Upper lobe of left lung (tissue), 6 donors: ENCODE results near the gene TM2D3. TPM values are rescaled to one million over a fixed set of nuclear protein-coding genes. Genes with fewer than 3 reads are reported as not detected.

Experiments used
- ATAC-seq, 2 donors: fragments of 200-7000 bp; cut with Tn5 transposase; one replicate each; pipeline ENCODE4 v1.9.1; 2022; ENCODE audit warnings: mild to moderate bottlenecking in 2 of 2, moderate library complexity in 2 of 2; ENCODE audit not compliant: low FRiP score in 2 of 2
- DNase-seq, 2 donors: peaks; one replicate each; pipeline ENCODE4 v3.0.0-alpha.2; 2019 to 2020
- H3K27ac ChIP-seq, 4 donors: fragments of 200-600 bp; sonication (generic); one replicate each; pipeline ENCODE4 v1.5.1; 2016 to 2019
- H3K27me3 ChIP-seq, 4 donors: fragments of 200-600 bp; sonication (generic); one replicate each; pipeline ENCODE4 v1.5.1; 2017 to 2019
- H3K36me3 ChIP-seq, 4 donors: fragments of 200-600 bp; sonication (generic); one replicate each; pipeline ENCODE4 v1.5.1; 2016 to 2019
- H3K4me1 ChIP-seq, 4 donors: fragments of 200-600 bp; sonication (generic); one replicate each; pipeline ENCODE4 v1.5.1; 2018 to 2019
- H3K4me3 ChIP-seq, 4 donors: fragments of 200-600 bp; sonication (generic); one replicate each; pipeline ENCODE4 v1.5.1; 2017 to 2019; ENCODE audit warnings: mild to moderate bottlenecking in 2 of 4, moderate library complexity in 1 of 4
- H3K9me3 ChIP-seq, 4 donors: fragments of 200-600 bp; sonication (generic); one replicate each; pipeline ENCODE4 v1.5.1; 2018 to 2019
- CTCF ChIP-seq, 6 experiments: fragments of 450-650 bp in 4 of 6; fragments of 200-600 bp in 2 of 6; sonication (generic) in 2 of 6; IDR thresholded peaks; one replicate each; pipeline ENCODE4 v1.5.1; 2016 to 2019; ENCODE audit warnings: antibody characterized with exemption in 6 of 6
- EP300 ChIP-seq, 4 donors: sonication (generic); formaldehyde crosslinking; IDR thresholded peaks; one replicate each; pipeline ENCODE4 v1.5.1; 2017; ENCODE audit warnings: antibody characterized with exemption in 4 of 4, control low read depth in 2 of 4
- POLR2A ChIP-seq, 4 donors: fragments of 450-650 bp; IDR thresholded peaks; one replicate each; pipeline ENCODE4 v1.5.1; 2016 to 2017; ENCODE audit warnings: antibody characterized with exemption in 4 of 4, mild to moderate bottlenecking in 2 of 4
- POLR2AphosphoS5 ChIP-seq, 2 donors: sonication (generic); formaldehyde crosslinking; IDR thresholded peaks; one replicate each; pipeline ENCODE4 v1.5.1; 2017; ENCODE audit warnings: antibody characterized with exemption in 2 of 2
- WGBS, 2 donors: methylation state at CpG; one replicate each; pipeline ENCODE4 v1.1.5; 2017 to 2018; 5-methylcytosine and 5-hydroxymethylcytosine counted together
- total RNA-seq, 6 donors: library from RNA; depleted of rRNA in 4 of 6; stranded (reverse); fragments of >200 nt in 4 of 6; gene quantifications; one replicate each; pipeline versions ENCODE4 v1.1.0 to v1.2.1, GENCODE V29; 2016 to 2021
- donor health status: DM: no; HTN: no; CAD: no; lungs with moderate emphysema.
- donor health status: DM: no; HTN: yes; CAD: no; lungs with severe emphysema.

TM2D3 gene
- total RNA-seq, 6 donors from 2014 or later = 14.0 to 60.2 (median 46.5) TPM

DNA sequence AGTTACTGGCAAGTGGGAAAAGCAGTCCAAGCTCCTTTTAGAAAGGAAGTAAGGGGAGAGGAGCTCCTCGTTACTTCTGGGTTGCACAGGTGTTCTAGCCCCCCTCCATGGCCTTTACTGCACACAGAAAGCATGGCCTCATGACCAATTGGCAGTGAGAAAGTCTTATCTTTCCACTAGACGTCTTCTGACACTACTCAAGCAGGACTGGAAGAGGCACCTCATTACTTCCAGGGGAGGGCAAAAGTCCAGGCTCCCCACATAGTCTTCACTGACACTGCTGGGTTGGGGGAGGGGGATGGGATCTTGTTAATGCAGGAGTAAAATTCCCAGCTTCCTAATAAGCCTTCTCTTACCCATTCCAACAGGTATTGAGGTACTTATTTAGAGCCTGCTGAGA, 27.6 kb upstream of the TM2D3 start:
- no peaks in the 10 kb centered on the region for H3K4me1 ChIP-seq
- DNase-seq (no peak), ATAC-seq (no peak)
- H3K9me3 ChIP-seq = no peaks in the 10 kb centered on the region
- H3K27ac ChIP-seq = no peak overlapping the region
- H3K4me3 ChIP-seq = no peak overlapping the region
- WGBS, 2 donors = 75 to 90% methylated on average over 2 of the region's 2 CpGs
- TF ChIP-seq EP300 (IDR thresholded peaks at IDR 0.05) = no peak
- TF ChIP-seq CTCF (IDR thresholded peaks at IDR 0.05) = no peak
- TF ChIP-seq POLR2A (IDR thresholded peaks at IDR 0.05) = no peak
- TF ChIP-seq POLR2AphosphoS5 (IDR thresholded peaks at IDR 0.05) = no peak
- H3K36me3 ChIP-seq = peaks cover 0 to 33% (median 6%) of the 10 kb centered on the region in 4 donors
- no peaks in the 10 kb centered on the region for H3K27me3 ChIP-seq

DNA sequence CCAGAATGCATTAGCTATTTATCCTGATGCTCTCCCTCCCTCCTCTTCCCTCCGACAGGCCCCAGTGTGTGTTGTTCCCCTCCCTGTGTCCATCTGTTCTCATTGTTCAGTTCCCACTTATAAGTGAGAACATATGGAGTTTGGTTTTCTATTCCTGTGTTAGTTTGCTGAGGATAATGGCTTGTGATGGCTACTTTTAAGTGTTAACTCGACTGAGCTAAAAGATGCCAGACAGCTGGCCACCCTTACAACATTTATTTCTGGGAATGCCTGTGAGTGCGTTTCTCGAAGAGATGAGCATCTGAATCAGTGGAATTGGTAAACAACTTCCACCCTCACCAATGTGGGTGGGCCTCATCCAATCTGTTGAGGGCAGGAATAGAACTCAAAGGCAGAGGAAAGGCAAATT, 24.7 kb upstream of the TM2D3 start:
- ATAC-seq (no peak), DNase-seq (no peak)
- no peak overlapping the region for H3K27ac ChIP-seq
- H3K4me3 ChIP-seq = no peak overlapping the region
- WGBS, 2 donors = 88 to 98% methylated on average over 4 of the region's 4 CpGs
- peaks cover 0 to 48% (median 16%) of the 10 kb centered on the region in 4 donors for H3K36me3 ChIP-seq
- H3K4me1 ChIP-seq = no peaks in the 10 kb centered on the region
- no peak for TF ChIP-seq POLR2A (IDR thresholded peaks at IDR 0.05)
- no peak for TF ChIP-seq POLR2AphosphoS5 (IDR thresholded peaks at IDR 0.05)
- TF ChIP-seq CTCF (IDR thresholded peaks at IDR 0.05) = no peak
- TF ChIP-seq EP300 (IDR thresholded peaks at IDR 0.05) = no peak
- no peaks in the 10 kb centered on the region for H3K9me3 ChIP-seq
- H3K27me3 ChIP-seq = no peaks in the 10 kb centered on the region

- DNase-seq (peak in 1 of 2 donors; percentile 60), ATAC-seq (peak in 1 of 2 donors; percentile 46)
- 88 to 89% methylated on average over 16 of the region's 16 CpGs for WGBS, 2 donors
- peaks cover 0 to 57% (median 18%) of the 10 kb centered on the region in 4 donors for H3K36me3 ChIP-seq
- no peak overlapping the region for H3K27ac ChIP-seq
- no peaks in the 10 kb centered on the region for H3K4me1 ChIP-seq
- no peak overlapping the region for H3K4me3 ChIP-seq
- H3K9me3 ChIP-seq = no peaks in the 10 kb centered on the region
- no peak for TF ChIP-seq EP300 (IDR thresholded peaks at IDR 0.05)
- no peak for TF ChIP-seq CTCF (IDR thresholded peaks at IDR 0.05)
- no peak for TF ChIP-seq POLR2AphosphoS5 (IDR thresholded peaks at IDR 0.05)
- no peak for TF ChIP-seq POLR2A (IDR thresholded peaks at IDR 0.05)
- no peaks in the 10 kb centered on the region for H3K27me3 ChIP-seq
Measured at GRCh38 chr15:101675796-101676582, 23.8 kb upstream of the TM2D3 start.

GRCh38 chr15:101675015-101675414, 22.8 kb upstream of the TM2D3 start:
- H3K9me3 ChIP-seq = no peaks in the 10 kb centered on the region
- H3K27ac ChIP-seq = no peak overlapping the region
- H3K27me3 ChIP-seq = no peaks in the 10 kb centered on the region
- H3K4me3 ChIP-seq = no peak overlapping the region
- no peak for DNase-seq
- H3K36me3 ChIP-seq = peaks cover 0 to 56% (median 21%) of the 10 kb centered on the region in 4 donors
- TF ChIP-seq EP300 (IDR thresholded peaks at IDR 0.05) (no peak), POLR2AphosphoS5 (IDR thresholded peaks at IDR 0.05) (no peak), POLR2A (IDR thresholded peaks at IDR 0.05) (no peak), CTCF (IDR thresholded peaks at IDR 0.05) (no peak)
- WGBS, 2 donors = 78 to 81% methylated on average over 5 of the region's 5 CpGs
- no peaks in the 10 kb centered on the region for H3K4me1 ChIP-seq
- no peak for ATAC-seq

DNA sequence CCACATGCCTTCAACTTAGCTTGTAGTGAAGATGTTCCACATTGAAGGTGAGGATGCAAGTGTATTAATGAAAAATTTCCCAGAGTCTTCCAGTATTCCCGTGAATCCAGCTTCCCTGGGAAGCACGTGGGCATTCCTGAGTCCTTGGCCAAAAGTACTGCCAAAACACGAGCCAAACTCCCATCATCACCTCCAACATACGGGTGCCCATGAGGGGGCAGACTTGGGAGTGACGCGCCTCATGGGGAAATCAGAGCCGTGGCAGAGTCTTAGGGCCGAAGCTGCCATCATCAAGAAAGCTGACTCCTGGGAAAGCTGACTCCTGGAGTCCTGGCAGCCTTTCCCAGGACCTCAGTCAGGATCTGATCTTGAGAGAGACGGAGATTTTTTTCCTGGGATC, 20.1 kb upstream of the TM2D3 start:
- Histone ChIP-seq H3K4me3 (no peak overlapping the region), H3K36me3 (peaks cover 0 to 67% (median 21%) of the 10 kb centered on the region in 4 donors), H3K27me3 (no peaks in the 10 kb centered on the region), H3K9me3 (no peaks in the 10 kb centered on the region), H3K27ac (no peak overlapping the region), H3K4me1 (no peaks in the 10 kb centered on the region)
- 85 to 89% methylated on average over 9 of the region's 9 CpGs for WGBS, 2 donors
- TF ChIP-seq POLR2AphosphoS5 (IDR thresholded peaks at IDR 0.05) = no peak
- no peak for TF ChIP-seq EP300 (IDR thresholded peaks at IDR 0.05)
- TF ChIP-seq POLR2A (IDR thresholded peaks at IDR 0.05) = no peak
- TF ChIP-seq CTCF (IDR thresholded peaks at IDR 0.05) = no peak
- DNase-seq = no peak
- no peak for ATAC-seq
